ENCODE data around the gene MEIS2. TPM values are rescaled to one million over a fixed set of nuclear protein-coding genes. Genes with fewer than 3 reads are reported as not detected.
A peak's percentile ranks its signal among the peaks of the same experiment; 100 is the strongest.
"Not testable (repeated sequence)": the region's sequence is repeated elsewhere in the genome, so short reads cannot be mapped to it uniquely, and the experiment has no call there.

MEIS2 gene
- total RNA-seq, 1 donor from 2014 or later = 43.9 TPM

DNA sequence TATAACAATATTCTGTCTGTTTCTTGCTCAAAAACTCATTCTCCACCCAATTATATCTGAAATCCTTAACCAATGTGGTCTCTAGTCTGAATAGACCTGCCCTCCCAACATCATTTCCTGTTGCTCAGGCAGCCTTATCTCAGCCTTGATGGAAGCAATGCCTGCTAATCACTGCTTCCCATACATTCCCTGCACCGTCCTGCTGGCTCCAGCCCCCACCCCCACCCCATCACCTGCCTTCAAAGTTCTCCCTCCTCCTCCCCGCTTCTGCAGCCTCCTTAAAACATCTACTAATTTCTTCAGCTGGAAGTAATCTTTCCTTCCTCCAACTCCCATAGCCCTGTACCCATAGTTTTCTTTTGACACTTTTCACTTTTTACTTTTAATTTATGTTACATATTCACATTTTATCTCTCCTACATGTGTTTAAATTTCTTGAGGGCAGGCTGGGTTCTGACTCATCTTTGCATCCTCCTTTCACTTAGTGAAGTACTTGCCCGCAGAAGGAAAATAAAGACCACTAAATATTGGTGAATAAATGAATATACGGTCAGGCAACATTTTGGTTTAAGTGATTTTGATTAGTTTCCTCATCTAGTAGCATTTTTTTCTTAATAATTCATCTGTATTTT, 98.2 kb downstream of the MEIS2 start:
- intact Hi-C loops (cut with DNase I) = no loop called here
- DNase-seq (no peak), ATAC-seq (ENCODE audit: poor library complexity) (no peak)

DNA sequence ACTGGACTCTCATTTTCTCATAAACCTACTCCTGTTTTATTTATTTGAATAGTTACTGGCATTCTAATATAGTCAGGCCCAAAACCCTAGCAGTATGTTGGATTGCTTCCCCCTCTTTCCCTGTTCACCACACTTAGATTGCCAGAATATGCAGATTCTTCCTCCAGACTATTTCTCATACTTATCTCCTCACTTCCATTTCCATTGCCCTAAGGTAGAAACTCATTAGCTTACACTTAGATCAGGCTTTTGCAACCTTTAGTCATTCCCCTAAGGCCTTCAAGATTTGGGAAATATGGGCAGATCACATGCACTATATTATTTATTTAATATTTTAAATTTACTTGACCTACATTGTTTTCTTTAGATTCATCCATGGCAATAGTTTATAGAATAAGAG, 98.9 kb downstream of the MEIS2 start:
- ATAC-seq (ENCODE audit: poor library complexity) (no peak), DNase-seq (no peak)
- intact Hi-C loops (cut with DNase I) = no loop called here

DNA sequence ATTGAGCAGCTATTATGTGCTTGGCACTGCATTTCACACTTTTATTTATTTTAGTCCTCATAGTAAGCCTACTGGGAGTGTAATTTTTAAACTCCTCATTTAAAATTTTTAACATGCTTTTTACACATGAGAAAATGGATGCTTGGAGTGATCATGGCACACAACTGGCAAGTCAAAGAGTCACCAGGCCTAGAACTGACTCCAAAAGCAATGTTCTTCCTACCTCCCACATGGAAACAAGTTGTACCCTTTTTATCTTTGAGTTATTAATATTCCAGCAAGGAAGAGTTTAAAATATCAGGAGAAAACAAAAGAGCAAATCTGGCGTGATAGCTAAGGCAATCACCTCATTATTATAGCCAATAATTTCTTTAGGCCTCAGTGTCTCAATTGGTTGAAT, 100.6 kb downstream of the MEIS2 start:
- DNase-seq (no peak), ATAC-seq (ENCODE audit: poor library complexity) (no peak)
- intact Hi-C loops (cut with DNase I) = no loop called here

DNA sequence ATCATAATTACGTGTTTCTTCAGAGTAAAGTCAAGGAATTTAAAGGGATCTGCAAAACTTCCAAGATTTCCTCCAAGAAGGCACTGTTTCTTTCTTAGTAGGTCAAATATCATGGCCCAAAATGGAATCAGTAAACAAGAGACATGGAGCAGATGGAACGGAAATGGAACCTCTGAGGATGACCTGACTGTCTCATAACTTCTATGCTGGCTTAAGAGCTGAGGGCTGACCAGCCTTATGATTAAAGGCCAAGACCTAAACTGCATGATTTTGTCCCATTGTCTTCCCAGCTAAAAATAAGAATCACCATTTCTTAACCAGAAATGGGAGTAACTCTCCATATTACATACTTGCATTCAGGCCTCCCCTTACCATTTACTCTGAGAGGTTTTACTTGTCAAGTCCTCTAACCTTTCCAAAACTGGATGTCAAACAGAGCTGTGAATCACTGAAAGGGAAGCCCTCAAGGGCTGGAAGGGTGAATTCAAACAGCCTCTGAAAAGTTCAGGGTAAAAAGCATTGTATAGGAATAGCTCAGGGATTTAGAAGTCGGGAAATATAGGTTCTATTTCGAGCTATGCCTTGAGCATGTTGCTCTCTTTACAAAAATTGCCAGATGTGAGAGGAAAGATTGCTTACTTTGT, 103.7 kb downstream of the MEIS2 start:
- intact Hi-C loops (cut with DNase I) = no loop called here
- DNase-seq = no peak
- peak; percentile 44 for ATAC-seq (ENCODE audit: poor library complexity)

DNA sequence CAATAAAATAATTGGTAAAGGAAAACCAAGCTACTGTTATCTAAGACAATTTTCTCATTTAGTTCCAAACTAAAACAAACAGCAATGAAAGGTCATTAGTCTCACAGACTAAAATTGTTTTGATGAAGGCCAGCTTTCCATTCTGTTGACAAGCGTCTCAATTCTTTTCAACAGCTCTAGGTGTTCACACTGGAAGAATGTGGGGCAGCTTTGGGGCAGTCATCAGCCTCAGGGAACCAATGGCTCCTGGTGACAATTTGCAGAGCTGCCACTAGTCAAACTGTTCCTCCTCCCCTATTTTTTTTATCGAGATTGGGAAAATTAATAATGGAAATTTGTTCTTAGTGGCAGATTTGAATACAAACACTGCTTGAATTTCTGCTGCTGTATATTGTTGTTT, 104.2 kb downstream of the MEIS2 start:
- intact Hi-C loops (cut with DNase I) = no loop called here
- peak; percentile 93 for ATAC-seq (ENCODE audit: poor library complexity)
- DNase-seq = no peak

DNA sequence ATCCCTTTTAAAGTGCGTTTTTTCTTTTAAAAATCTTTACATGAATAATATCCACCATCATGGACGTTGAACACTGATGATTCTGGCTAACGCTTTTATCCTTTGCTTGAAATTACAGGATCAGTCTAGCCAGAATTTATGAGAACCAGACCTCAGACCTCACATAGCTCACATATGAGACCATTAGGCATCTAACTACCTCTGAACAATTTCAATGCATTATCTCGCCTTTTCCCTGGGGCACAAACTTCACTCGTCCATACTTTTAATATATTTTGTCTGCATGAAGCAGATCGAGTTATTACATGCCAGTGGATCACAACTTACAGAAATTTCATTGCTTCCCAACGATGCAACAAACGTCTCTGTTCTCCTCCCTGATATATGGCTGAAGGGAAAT, 105.6 kb downstream of the MEIS2 start:
- no peak for ATAC-seq (ENCODE audit: poor library complexity)
- intact Hi-C loops (cut with DNase I) = no loop called here
- DNase-seq = no peak

DNA sequence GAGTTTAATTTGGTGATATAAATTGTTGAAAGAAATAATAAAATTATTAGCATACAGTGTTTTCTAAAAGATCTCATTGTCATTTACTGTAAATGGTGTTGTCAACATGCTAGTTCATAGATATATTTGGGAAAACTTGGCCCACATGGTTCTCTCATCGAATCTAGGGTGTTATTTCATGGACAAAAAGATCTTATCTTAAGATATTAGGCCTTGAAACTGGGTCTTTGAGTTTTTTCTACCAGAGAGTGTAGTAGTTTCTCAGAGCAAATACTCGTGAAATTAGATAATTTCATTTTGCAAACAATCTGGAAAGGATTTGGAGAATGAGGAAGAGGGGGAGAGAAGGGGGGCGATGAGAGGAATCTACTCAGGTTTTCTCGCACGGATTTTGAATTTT, 107.9 kb downstream of the MEIS2 start:
- intact Hi-C loops (cut with DNase I) = no loop called here
- no peak for DNase-seq
- ATAC-seq (ENCODE audit: poor library complexity) = no peak

DNA sequence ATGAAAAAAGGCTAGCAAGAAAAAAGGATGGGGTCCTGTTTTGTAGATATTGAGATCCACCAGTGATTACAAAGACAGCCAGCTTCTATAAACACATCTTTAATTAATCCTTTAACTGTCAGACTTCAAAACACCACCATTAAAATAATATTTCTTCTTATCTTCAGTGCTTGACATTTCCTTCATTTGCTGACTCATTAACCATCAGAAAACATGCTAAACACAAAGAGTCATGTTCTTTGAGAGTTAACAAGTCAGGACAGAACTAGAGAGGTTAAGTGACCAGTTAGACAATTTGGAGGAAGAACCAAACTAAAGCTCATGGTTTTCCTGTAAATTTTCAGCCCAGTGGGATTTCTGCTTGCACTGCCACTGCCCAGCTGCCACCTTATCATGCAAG, 111.4 kb downstream of the MEIS2 start:
- no peak for DNase-seq
- ATAC-seq (ENCODE audit: poor library complexity) = no peak
- intact Hi-C loops (cut with DNase I) = no loop called here

DNA sequence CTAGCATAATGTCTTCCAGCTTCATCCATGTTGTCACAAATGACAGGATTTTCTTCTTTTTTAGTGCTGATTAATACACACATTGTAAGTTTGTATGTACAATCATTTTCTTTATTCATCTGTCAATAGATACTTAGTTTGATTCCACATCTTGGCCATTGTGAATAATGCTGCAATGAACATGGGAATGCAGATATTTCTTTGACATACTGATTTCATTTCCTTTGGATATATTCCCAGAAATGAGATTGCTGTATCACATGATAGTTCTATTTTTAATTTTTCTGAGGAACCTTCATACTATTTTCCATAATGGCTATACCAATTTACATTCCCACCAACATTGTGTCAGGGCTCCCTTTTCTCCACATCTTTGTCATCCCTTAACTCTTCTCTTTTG, 117.9 kb downstream of the MEIS2 start:
- intact Hi-C loops (cut with DNase I) = no loop called here
- no peak for ATAC-seq (ENCODE audit: poor library complexity)
- no peak for DNase-seq

DNA sequence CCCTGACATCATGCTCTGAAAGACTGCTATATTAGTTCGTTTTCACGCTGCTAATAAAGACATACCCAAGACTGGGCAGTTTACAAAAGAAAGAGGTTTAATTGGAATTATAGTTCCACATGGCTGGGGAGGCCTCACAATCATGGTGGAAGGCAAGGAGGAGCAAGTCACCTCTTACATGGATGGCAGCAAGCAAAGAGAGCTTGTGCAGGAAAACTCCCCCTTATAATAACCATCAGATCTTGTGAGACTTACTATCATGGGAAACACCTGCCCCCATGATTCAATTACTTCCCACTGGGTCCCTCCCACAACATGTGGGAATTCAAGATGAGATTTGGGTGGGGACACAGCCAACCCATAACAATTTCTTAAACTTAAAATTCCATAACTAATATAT, 120.1 kb downstream of the MEIS2 start:
- ATAC-seq (ENCODE audit: poor library complexity); intact Hi-C loops (cut with DNase I); DNase-seq: not testable (repeated sequence)

DNA sequence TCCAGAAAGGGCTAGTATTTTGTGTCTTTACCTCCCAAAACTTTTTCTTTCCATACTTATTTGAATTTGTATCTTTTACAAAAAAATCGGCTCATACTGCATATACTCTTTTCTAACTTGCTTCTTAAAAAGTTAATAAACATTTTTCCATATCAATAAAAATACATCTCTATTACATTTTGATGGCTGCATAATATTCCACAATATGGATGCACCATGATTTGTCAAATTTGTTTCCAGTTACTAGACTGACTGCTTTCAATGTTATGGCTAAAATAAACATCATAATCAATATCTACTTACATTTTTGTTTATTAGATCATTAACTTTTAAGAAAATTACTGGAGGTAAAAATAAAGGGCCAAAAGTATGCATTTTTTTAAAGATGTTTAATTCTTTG, 121.7 kb downstream of the MEIS2 start:
- intact Hi-C loops (cut with DNase I) = no loop called here
- DNase-seq (no peak), ATAC-seq (ENCODE audit: poor library complexity) (no peak)

DNA sequence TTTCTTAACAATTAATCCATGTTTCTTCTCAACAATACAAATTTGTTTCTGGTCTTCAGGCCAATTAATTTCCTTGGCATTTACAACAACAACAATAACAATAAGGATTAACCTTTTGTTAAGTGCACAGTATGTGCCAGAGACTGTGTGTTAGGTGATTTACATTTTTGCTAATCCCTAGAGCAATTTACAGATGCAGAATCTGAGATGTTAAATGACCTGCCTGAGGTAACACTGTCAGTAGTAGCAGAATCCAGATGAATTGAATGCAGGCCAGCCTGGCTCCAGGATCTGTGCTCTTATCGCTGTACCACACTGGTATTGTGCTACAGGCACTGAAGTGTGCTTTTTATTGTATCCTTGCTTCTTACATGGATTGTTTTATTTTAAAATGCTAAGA, 122.2 kb downstream of the MEIS2 start:
- ATAC-seq (ENCODE audit: poor library complexity) = peak; percentile 79
- DNase-seq = no peak
- intact Hi-C loops (cut with DNase I) = no loop called here

DNA sequence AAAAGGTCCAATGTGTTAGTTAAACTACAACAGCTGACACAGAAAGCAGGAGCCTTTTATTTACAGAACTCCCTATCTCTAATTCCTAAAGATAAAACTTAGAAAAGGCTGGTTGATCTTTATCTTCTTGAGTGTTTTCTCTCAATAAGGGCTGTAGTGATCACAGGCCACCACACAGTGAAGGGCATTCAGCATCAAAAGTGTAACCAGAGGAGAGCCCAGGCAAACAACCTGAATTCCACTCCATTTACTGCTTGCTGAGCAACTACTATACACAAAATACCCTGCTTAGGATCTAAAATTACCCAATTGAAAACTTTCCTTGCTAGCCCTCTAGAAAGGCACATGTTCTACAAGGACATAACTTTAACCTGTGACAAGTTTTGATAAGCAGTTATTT, 122.7 kb downstream of the MEIS2 start:
- ATAC-seq (ENCODE audit: poor library complexity) (peak; percentile 23), DNase-seq (no peak)
- intact Hi-C loops (cut with DNase I) = no loop called here

DNA sequence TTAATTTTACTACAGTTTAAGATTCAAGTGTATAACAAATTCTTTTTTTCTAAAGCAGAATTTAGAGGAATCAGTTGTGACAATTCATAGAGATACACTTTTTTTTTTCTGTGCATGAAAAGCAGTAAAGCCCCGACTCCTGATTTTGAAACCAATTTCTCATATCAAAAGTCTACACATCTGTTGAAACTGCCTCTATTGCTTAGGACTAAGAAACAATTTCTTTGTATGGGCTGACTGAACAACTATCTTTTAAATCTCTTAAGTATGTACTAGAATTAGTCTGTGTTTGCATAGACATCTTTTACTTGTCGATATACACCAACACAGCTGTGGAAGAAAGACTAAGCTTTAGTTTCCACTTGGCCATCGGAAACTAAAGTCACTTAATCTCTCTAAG, 127.6 kb downstream of the MEIS2 start:
- intact Hi-C loops (cut with DNase I) = no loop called here
- DNase-seq (no peak), ATAC-seq (ENCODE audit: poor library complexity) (no peak)

DNA sequence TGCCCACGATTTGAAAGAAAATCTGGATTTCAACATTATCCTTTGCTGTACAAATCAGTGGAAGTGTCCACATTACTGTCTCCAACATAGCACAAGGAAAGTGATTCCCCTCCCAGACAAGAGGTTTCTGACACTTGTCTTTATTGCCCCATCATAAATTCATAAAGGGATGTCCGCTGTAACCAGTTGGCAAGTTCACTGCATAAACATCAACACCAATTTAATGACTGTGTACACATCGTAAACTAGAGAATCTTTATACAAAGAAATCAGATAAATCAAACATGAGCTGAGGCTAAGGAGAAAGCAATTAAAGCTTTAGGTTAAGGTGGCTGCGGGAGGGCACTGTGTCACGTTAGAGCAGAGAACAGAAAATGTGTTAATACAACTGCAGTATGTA, 129.8 kb downstream of the MEIS2 start:
- intact Hi-C loops (cut with DNase I) = no loop called here
- no peak for ATAC-seq (ENCODE audit: poor library complexity)
- no peak for DNase-seq

DNA sequence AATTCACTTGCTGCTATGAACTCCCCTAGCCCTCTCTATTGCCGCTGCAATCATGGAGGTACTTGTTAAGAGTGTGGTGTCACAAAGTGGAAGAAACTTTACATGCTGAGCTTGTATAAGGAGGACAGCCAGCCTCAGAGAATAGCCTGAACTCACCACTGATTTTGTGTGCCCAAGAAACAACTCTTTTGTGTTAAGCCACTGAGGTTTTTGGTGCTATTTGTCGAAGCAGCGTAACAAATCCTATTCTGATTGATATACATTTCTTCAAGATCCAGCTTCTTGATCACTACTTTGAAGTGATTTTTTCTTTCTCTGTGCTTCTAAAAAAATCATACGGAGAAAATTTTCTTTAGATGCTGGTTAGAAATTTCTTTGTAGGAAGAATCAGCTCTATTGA, 132.4 kb downstream of the MEIS2 start:
- intact Hi-C loops (cut with DNase I) = no loop called here
- ATAC-seq (ENCODE audit: poor library complexity) (no peak), DNase-seq (no peak)

DNA sequence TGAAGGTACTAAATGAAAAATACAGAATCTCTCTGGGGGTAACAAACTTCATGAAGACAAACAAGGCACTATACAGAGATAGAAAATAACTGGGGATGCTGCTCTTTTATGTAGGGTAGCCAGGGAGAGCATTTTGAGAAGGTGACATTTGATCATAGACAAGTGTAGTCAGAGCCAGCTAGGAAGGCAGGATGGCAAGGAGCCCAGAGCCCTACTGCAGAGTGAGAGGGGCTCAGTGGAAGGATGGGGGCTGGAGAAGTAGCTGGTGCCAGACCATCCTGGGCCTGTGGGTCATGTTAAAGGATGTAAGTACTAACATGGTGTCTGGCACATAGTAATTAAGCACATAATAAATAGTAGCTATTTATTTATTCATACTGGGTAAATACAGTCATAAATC, 133.6 kb downstream of the MEIS2 start:
- intact Hi-C loops (cut with DNase I) = no loop called here
- DNase-seq (peak; percentile 66), ATAC-seq (ENCODE audit: poor library complexity) (peak; percentile 86)

DNA sequence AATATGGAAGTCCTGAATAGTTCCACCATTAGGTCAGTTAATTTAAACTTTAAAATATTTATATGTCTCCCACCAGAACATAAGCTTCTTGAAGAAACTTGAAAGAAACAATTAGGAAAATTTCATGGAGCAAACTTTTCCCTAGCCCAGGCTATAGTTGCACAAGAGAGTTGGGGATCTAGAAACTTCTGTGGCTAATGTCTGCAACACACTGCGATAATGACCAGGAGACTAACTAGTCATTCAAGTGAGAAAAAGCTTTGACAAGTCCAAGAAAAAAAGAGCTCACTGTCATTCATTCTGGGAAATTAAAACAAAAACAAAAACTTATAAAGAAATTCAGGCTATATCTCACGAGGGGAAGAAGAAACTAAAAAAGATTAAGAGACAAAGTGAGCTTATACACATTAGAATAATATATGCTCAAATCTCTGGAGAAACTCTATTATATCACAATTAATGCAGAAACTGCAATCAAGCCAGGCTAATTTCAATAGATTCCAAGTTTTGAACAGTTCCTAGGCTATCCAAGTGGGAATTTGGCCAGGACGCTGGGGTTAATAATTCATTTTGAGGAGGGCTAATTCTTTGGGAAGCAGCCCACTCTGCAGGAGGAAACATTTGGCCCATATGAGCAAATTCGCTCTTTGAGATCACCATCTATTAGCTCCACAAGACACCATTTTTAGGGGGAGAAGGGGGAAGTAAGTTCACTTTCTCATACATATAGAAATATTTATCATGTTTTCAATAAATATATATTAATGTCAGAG, 134.6 kb downstream of the MEIS2 start:
- ATAC-seq (ENCODE audit: poor library complexity) = no peak
- intact Hi-C loops (cut with DNase I) = no loop called here
- DNase-seq = no peak

DNA sequence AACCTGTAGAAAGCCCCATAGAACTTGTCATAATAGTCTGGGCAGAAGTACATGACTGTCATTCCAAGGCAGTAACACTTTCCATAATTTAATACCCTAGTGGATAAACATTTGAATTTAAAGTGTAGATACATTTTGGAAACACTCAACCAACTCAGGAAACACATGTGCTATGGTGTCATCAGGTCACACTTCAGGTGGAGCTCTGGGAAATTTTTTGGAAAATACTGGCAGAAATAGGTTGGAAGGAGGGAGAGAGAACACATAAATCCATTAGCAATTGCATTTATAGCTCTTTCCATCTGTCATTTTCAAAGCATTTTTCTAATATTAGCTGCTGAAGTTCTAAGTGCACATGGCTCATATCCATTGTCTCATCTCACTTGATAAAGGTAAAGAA, 135.7 kb downstream of the MEIS2 start:
- intact Hi-C loops (cut with DNase I) = no loop called here
- DNase-seq (no peak), ATAC-seq (ENCODE audit: poor library complexity) (no peak)

DNA sequence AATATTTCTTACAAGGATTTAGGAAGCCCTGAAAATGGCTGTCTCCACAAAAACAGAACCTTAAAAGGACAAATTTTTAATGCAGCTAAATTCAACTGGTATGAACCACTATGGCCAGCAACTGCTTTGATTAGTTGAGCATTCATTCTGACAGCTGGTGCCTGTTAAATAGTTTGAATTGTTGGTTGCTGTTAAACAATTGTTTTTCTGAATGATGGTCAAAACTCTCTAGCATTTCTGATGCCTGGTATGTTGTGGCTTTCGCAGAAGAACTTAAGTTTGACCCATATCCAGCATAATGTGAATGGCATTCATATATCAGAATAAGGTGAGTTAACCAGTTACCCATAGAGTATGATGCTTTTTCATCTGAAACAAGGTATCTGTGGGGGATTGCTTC, 138.4 kb downstream of the MEIS2 start:
- ATAC-seq (ENCODE audit: poor library complexity) = no peak
- DNase-seq = no peak
- intact Hi-C loops (cut with DNase I) = no loop called here

DNA sequence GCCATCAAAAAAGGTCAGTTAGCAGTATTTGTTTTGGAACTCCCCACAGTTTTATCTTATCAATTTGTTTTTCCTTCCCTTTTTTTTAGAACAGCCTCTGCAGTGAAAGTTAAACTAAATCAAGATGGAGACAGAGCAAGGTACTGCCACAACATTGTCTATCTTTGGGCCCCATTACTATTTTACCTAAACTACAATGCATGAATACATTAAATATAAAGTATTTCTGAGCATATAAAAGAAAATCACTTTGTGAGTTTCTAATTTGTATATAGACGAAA, 139.5 kb downstream of the MEIS2 start:
- ATAC-seq (ENCODE audit: poor library complexity) (no peak), DNase-seq (no peak)
- intact Hi-C loops (cut with DNase I) = no loop called here

Data from Right ventricle myocardium superior (tissue), 1 donor.